ENCODE measurements around the gene OTULIN.

Gene OTULIN

GRCh38 chr5:14732991-14733390, 68.5 kb downstream of the OTULIN start:
- Mint-ChIP-seq H3K27me3 (no peaks in the 10 kb centered on the region), H3K4me3 (no peak overlapping the region), H3K4me1 (peaks cover 5% of the 10 kb centered on the region), H3K9me3 (no peaks in the 10 kb centered on the region), H3K36me3 (peaks cover 14% of the 10 kb centered on the region), H3K27ac (peak overlapping the region; percentile 12)

DNA sequence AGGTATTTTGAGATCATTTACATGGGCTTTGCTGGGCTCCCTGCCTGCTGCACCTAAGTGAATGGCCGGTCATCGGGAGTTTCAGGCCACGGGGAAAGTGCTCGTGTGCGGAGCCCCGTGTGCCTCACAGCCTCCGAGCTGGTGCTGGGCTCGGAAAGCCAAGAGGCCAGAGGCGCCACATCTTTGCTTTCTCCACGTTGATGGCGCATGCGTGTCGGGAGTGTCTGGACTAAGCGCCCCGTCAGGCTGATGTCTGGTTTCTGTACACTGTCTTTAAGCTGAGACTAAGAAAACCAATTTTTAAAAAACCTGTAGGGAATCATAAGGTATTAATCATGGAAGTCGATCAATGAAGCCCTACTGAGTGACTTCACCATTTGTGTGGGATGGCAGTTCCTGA, 69.1 kb downstream of the OTULIN start:
- Mint-ChIP-seq H3K27ac (peak overlapping the region; percentile 41), H3K36me3 (peaks cover 14% of the 10 kb centered on the region), H3K9me3 (no peaks in the 10 kb centered on the region), H3K4me3 (no peak overlapping the region), H3K4me1 (peaks cover 5% of the 10 kb centered on the region), H3K27me3 (no peaks in the 10 kb centered on the region)

- H3K27me3 Mint-ChIP-seq: no peaks in the 10 kb centered on the region
- H3K36me3 Mint-ChIP-seq: peaks cover 14% of the 10 kb centered on the region
- peaks cover 5% of the 10 kb centered on the region for H3K4me1 Mint-ChIP-seq
- H3K27ac Mint-ChIP-seq: peak overlapping the region; percentile 30
- no peak overlapping the region for H3K4me3 Mint-ChIP-seq
- H3K9me3 Mint-ChIP-seq: no peaks in the 10 kb centered on the region
Measured at GRCh38 chr5:14734396-14734795, 69.9 kb downstream of the OTULIN start.

- no peak overlapping the region for H3K27ac Mint-ChIP-seq
- peaks cover 5% of the 10 kb centered on the region for H3K4me1 Mint-ChIP-seq
- H3K27me3 Mint-ChIP-seq: no peaks in the 10 kb centered on the region
- peaks cover 10% of the 10 kb centered on the region for H3K36me3 Mint-ChIP-seq
- H3K4me3 Mint-ChIP-seq: no peak overlapping the region
- H3K9me3 Mint-ChIP-seq: no peaks in the 10 kb centered on the region
Measured at GRCh38 chr5:14735944-14736343, 71.4 kb downstream of the OTULIN start.

GRCh38 chr5:14737291-14737690, 72.8 kb downstream of the OTULIN start:
- Mint-ChIP-seq H3K4me1 (peaks cover 14% of the 10 kb centered on the region), H3K27me3 (no peaks in the 10 kb centered on the region), H3K4me3 (no peak overlapping the region), H3K27ac (no peak overlapping the region), H3K9me3 (no peaks in the 10 kb centered on the region), H3K36me3 (peaks cover 13% of the 10 kb centered on the region)

- Mint-ChIP-seq H3K27ac (no peak overlapping the region), H3K4me1 (peaks cover 20% of the 10 kb centered on the region), H3K4me3 (no peak overlapping the region), H3K9me3 (no peaks in the 10 kb centered on the region), H3K36me3 (peaks cover 13% of the 10 kb centered on the region), H3K27me3 (no peaks in the 10 kb centered on the region)
Measured at GRCh38 chr5:14738050-14738449, 73.5 kb downstream of the OTULIN start.

DNA sequence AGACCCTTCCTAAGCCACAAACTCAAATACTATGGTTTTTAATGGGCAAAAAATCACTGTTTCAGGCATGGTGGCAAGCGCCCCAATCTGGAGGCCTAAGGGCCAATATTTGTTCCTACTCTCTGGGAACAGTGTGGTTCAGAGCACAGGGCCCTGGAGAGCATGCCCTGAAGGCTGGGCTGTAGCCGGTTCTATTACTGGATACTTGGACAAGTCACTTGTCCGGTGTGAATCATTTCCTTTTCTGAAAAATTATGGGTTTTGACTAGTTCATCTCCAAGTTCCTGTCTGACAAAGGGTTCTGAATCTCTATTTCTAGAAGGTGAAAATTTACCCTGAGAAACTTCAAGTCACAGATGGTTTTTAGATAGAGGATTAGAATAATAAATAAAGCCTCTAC, 75.0 kb downstream of the OTULIN start:
- Mint-ChIP-seq H3K9me3 (no peaks in the 10 kb centered on the region), H3K36me3 (peaks cover 10% of the 10 kb centered on the region), H3K4me3 (no peak overlapping the region), H3K27ac (no peak overlapping the region), H3K27me3 (no peaks in the 10 kb centered on the region), H3K4me1 (peaks cover 26% of the 10 kb centered on the region)

GRCh38 chr5:14739981-14740380, 75.5 kb downstream of the OTULIN start:
- peaks cover 26% of the 10 kb centered on the region for H3K4me1 Mint-ChIP-seq
- no peak overlapping the region for H3K27ac Mint-ChIP-seq
- peaks cover 10% of the 10 kb centered on the region for H3K36me3 Mint-ChIP-seq
- H3K9me3 Mint-ChIP-seq: no peaks in the 10 kb centered on the region
- no peak overlapping the region for H3K4me3 Mint-ChIP-seq
- no peaks in the 10 kb centered on the region for H3K27me3 Mint-ChIP-seq

- H3K36me3 Mint-ChIP-seq: peaks cover 10% of the 10 kb centered on the region
- H3K4me3 Mint-ChIP-seq: no peak overlapping the region
Measured at GRCh38 chr5:14741131-14741530, 76.6 kb downstream of the OTULIN start.

GRCh38 chr5:14741801-14742440, 77.4 kb downstream of the OTULIN start:
- no peaks in the 10 kb centered on the region for H3K9me3 Mint-ChIP-seq
- no peak overlapping the region for H3K4me3 Mint-ChIP-seq
- peak overlapping the region; percentile 83 for H3K27ac Mint-ChIP-seq
- peaks cover 31% of the 10 kb centered on the region for H3K4me1 Mint-ChIP-seq
- H3K36me3 Mint-ChIP-seq: peaks cover 5% of the 10 kb centered on the region
- H3K27me3 Mint-ChIP-seq: no peaks in the 10 kb centered on the region

More at GRCh38 chr5:14741131-14741530, 76.6 kb downstream of the OTULIN start:
- Mint-ChIP-seq H3K27ac (no peak overlapping the region), H3K9me3 (no peaks in the 10 kb centered on the region), H3K4me1 (peaks cover 32% of the 10 kb centered on the region), H3K27me3 (no peaks in the 10 kb centered on the region)

DNA sequence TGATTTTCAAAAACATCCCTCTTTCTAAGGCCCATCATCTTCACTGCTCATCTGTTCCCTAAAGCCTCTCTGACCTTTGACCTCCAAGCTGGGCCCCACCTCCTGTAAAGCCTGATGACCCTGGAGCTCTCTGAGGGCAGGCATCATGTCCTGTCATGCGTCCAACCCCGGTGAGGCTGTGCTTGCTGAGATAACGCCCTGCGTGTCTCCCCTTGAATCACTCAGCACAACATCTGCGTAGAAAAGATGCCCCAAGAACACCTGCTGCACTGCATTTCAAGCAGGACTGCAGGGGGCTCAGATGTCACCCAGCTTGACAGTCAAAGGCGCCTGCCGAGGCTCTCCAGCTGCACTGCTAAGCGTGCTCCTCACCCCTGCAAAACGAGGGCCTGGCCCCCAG, 78.0 kb downstream of the OTULIN start:
- no peak overlapping the region for H3K27ac Mint-ChIP-seq
- no peak overlapping the region for H3K4me3 Mint-ChIP-seq
- peaks cover 5% of the 10 kb centered on the region for H3K36me3 Mint-ChIP-seq

GRCh38 chr5:14743601-14744295, 79.2 kb downstream of the OTULIN start:
- H3K36me3 Mint-ChIP-seq: peaks cover 5% of the 10 kb centered on the region
- H3K4me3 Mint-ChIP-seq: no peak overlapping the region
- H3K27ac Mint-ChIP-seq: no peak overlapping the region
- peaks cover 31% of the 10 kb centered on the region for H3K4me1 Mint-ChIP-seq
- H3K27me3 Mint-ChIP-seq: no peaks in the 10 kb centered on the region
- no peaks in the 10 kb centered on the region for H3K9me3 Mint-ChIP-seq

More for the DNA sequence above, 78.0 kb downstream of the OTULIN start:
- H3K9me3 Mint-ChIP-seq: no peaks in the 10 kb centered on the region
- H3K4me1 Mint-ChIP-seq: peaks cover 31% of the 10 kb centered on the region
- H3K27me3 Mint-ChIP-seq: no peaks in the 10 kb centered on the region

DNA sequence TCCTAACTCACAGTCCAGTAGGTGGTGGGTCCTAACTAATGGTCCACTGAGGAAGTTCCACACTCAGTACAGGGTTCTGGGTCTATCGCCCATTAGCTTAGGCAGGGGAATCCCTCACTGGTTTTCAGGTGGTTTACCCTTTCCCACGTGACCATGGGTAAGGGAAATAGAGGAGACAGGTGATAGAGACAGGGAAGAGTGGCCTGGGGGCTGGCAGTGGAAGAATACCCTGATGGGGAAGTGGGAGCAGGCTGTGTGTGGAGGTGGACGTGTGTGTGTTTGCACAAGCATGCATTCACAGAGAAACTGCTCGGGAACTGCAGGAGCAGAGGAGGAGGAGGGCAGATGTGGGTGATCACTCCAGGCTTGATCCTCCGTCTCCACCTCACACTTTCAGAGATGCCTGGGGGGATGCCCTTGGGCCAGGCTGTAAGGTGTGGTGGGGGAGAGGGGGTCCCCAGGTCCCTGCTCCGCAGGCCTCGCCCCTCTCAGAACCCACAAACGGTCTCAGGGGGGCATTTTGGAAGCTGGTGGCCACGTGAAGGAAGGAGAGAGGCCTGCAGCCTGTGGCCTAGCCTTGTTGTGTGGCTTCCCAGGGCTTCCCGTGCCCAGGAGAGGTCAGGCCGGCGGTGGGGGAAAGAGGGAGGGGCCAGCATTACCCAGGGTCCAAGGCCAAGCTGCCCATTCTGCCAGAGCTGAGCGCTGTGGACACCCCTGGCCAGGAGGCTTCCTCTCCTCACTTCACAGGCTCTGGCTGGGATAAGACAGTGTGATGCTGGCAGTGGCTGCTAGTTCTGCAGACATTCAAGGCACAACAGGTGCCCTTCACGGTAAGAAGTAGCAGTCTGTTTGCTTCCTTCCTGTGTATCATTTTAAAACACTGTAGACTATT, 80.0 kb downstream of the OTULIN start:
- Mint-ChIP-seq H3K27ac (no peak overlapping the region), H3K4me1 (peaks cover 31% of the 10 kb centered on the region), H3K9me3 (no peaks in the 10 kb centered on the region), H3K36me3 (peaks cover 6% of the 10 kb centered on the region), H3K4me3 (no peak overlapping the region), H3K27me3 (no peaks in the 10 kb centered on the region)

DNA sequence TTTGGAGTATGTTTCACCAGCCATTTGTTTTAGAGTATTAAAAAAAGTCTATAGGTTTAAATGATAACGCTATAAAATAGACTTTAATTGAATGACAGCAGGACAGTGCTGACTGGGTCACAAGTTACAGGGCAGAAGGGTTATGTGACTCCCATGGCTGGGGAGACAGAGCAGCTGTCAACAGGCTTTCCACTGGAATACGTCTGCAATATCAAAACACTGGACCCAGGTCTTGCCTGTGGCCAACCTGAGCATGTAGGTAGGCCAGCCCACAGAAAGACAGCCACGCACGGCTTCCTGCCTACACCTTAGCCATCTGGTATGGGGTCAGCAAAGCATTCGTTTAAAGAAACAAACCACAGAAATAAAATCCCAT, 80.7 kb downstream of the OTULIN start:
- Mint-ChIP-seq H3K4me1 (peaks cover 31% of the 10 kb centered on the region), H3K27me3 (no peaks in the 10 kb centered on the region), H3K36me3 (peaks cover 11% of the 10 kb centered on the region), H3K27ac (no peak overlapping the region), H3K4me3 (no peak overlapping the region), H3K9me3 (no peaks in the 10 kb centered on the region)

GRCh38 chr5:14745753-14746152, 81.2 kb downstream of the OTULIN start:
- Mint-ChIP-seq H3K4me1 (peaks cover 31% of the 10 kb centered on the region), H3K4me3 (peak overlapping the region; percentile 26), H3K27ac (peak overlapping the region; percentile 4), H3K27me3 (no peaks in the 10 kb centered on the region), H3K9me3 (no peaks in the 10 kb centered on the region), H3K36me3 (peaks cover 15% of the 10 kb centered on the region)

All from activated naive CD4-positive, alpha-beta T cell treated with anti-CD3 and anti-CD28 coated beads, Interleukin-2, amount 50 U/mL, for 24 hours (primary cell).